ENCODE results near the gene GLMP. TPM values are rescaled to one million over a fixed set of nuclear protein-coding genes. Genes with fewer than 3 reads are reported as not detected.

GLMP gene
- total and polyA plus RNA-seq, 2 of the 13 experiments (the other 11 are each of a cell fraction or from before 2014, with no cell fraction given): 44.6 to 75.8 TPM

- TF ChIP-seq PAF1 (CRISPR knock-in tag; IDR thresholded peaks at IDR 0.05) (no peak), ZNF557 (CRISPR knock-in tag; IDR thresholded peaks at IDR 0.05) (no peak), ATF1 (CRISPR knock-in tag; IDR thresholded peaks at IDR 0.05) (no peak), ZFP91 (CRISPR knock-in tag; IDR thresholded peaks at IDR 0.05; ENCODE audit: borderline replicate concordance) (peak; percentile 31; the same call in 1 of the 2 replicates), IKZF4 (CRISPR knock-in tag; IDR thresholded peaks at IDR 0.05; ENCODE audit: borderline replicate concordance, low read depth, not compliant biosample characterization) (no peak), ZNF747 (CRISPR knock-in tag; IDR thresholded peaks at IDR 0.05; ENCODE audit: borderline replicate concordance) (no peak), ZNF749 (CRISPR knock-in tag; IDR thresholded peaks at IDR 0.05; ENCODE audit: borderline replicate concordance) (no peak), MZF1 (CRISPR knock-in tag; IDR thresholded peaks at IDR 0.05; ENCODE audit: borderline replicate concordance) (no peak), ZNF704 (CRISPR knock-in tag; IDR thresholded peaks at IDR 0.05; ENCODE audit: borderline replicate concordance) (peak; percentile 39; the same call in 1 of the 2 replicates), ZNF674 (CRISPR knock-in tag; IDR thresholded peaks at IDR 0.05; ENCODE audit: low read depth) (no peak), ARNTL (CRISPR knock-in tag; IDR thresholded peaks at IDR 0.05) (no peak), RXRB (CRISPR knock-in tag; IDR thresholded peaks at IDR 0.05; ENCODE audit: borderline replicate concordance) (no peak), REST (IDR thresholded peaks at IDR 0.05; ENCODE audit: borderline replicate concordance in 1 of 2, low read depth in 1 of 2, low read length in 2 of 2) (no peak), MTA3 (CRISPR knock-in tag; IDR thresholded peaks at IDR 0.05) (no peak), NR2F1 (CRISPR knock-in tag; IDR thresholded peaks at IDR 0.05) (no peak), ZNF225 (CRISPR knock-in tag; IDR thresholded peaks at IDR 0.05) (no peak), ZNF280D (CRISPR knock-in tag; IDR thresholded peaks at IDR 0.05) (no peak)
- TF ChIP-seq, protein P1, sequence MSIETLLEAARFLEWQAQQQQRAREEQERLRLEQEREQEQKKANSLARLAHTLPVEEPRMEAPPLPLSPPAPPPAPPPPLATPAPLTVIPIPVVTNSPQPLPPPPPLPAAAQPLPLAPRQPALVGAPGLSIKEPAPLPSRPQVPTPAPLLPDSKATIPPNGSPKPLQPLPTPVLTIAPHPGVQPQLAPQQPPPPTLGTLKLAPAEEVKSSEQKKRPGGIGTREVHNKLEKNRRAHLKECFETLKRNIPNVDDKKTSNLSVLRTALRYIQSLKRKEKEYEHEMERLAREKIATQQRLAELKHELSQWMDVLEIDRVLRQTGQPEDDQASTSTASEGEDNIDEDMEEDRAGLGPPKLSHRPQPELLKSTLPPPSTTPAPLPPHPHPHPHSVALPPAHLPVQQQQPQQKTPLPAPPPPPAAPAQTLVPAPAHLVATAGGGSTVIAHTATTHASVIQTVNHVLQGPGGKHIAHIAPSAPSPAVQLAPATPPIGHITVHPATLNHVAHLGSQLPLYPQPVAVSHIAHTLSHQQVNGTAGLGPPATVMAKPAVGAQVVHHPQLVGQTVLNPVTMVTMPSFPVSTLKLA (IDR thresholded peaks at IDR 0.05): no peak
Observed at GRCh38 chr1:156295391-156295947, at the start of gene GLMP (continued).
